HCT116 (cell line): ENCODE data around the gene LACTB. TPM values are rescaled to one million over a fixed set of nuclear protein-coding genes. Genes with fewer than 3 reads are reported as not detected.

Experiments used
- ATAC-seq: fragments of 200-7000 bp; cut with Tn5 transposase; 2 replicates; pipeline ENCODE4 v1.9.1; 2020; ENCODE audit warnings: mild to moderate bottlenecking, moderate library complexity
- BruUV-seq: library from RNA; stranded (reverse); fragments of 400-500 nt; replicated peaks from 2 replicates; lab custom pipeline; 2021; lab: Mats Ljungman, UMichigan
- CTCF ChIA-PET: fragments of 300-600 bp; sonication (Branson Sonifier 250); formaldehyde crosslinking; loops from one replicate; lab custom pipeline; 2021; ENCODE audit warnings: antibody characterized with exemption; lab: Charles Lee
- POLR2A ChIA-PET: fragments of 300-600, 350-600 bp; sonication (Branson Sonifier 250); formaldehyde crosslinking; loops from one replicate; lab custom pipeline; 2021; ENCODE audit warnings: antibody characterized with exemption; lab: Charles Lee
- RAD21 ChIA-PET, 2 experiments: fragments of 300-600 bp; sonication (Branson Sonifier 250); formaldehyde crosslinking; loops; one replicate each; lab custom pipeline; 2023; ENCODE audit warnings: low total read pairs in 2 of 2; ENCODE audit not compliant: uncharacterized antibody in 2 of 2, unreplicated experiment in 2 of 2, low non-redundant PET in 1 of 2; lab: Charles Lee
- DNase-seq: peaks from one replicate; pipeline ENCODE4 v3.0.0-alpha.2; 2010; ENCODE audit warnings: low read depth, low spot score
- H2AFZ ChIP-seq: fragments of 200-600 bp; shearing (Covaris generic), sonication (generic); 2 replicates; pipeline ENCODE4 v1.6.1; 2017; ENCODE audit warnings: low read depth, mixed run types, mixed read lengths, antibody characterized with exemption, low read length; ENCODE audit not compliant: poor library complexity, severe bottlenecking
- H3K27ac ChIP-seq: 2 replicates; pipeline ENCODE4 v1.5.1; 2012; ENCODE audit warnings: low read depth, low read length
- H3K27me3 ChIP-seq: fragments of 200-600 bp; sonication (generic); 2 replicates; pipeline ENCODE4 v1.6.1; 2016; ENCODE audit warnings: mixed run types, low read length, mixed read lengths; ENCODE audit not compliant: insufficient read depth
- H3K36me3 ChIP-seq, 2 experiments: fragments of 200-500 bp in 1 of 2; fragments of 200-600 bp in 1 of 2; sonication (Bioruptor generic) in 1 of 2; sonication (generic) in 1 of 2; 2 replicates each; pipeline versions ENCODE4 v1.5.1 to v1.6.1; 2014 to 2016; ENCODE audit warnings: low read length in 2 of 2, inconsistent platforms in 1 of 2, mixed read lengths in 1 of 2, mixed run types in 1 of 2; ENCODE audit not compliant: insufficient read depth in 2 of 2, control insufficient read depth in 1 of 2
- H3K4me1 ChIP-seq, 2 experiments: fragments of 200-600 bp in 1 of 2; sonication (generic) in 1 of 2; 2 replicates each; pipeline versions ENCODE4 v1.5.1 to v1.6.1; 2012 to 2017; ENCODE audit warnings: low read length in 2 of 2, inconsistent platforms in 1 of 2, mild to moderate bottlenecking in 1 of 2, mixed read lengths in 1 of 2, mixed run types in 1 of 2, moderate library complexity in 1 of 2; ENCODE audit not compliant: insufficient read depth in 2 of 2, control insufficient read depth in 1 of 2
- H3K4me2 ChIP-seq: fragments of 200-600 bp; sonication (generic); 2 replicates; pipeline ENCODE4 v1.6.1; 2017; ENCODE audit warnings: mixed run types, low read length, mixed read lengths
- H3K4me3 ChIP-seq, 2 experiments: fragments of 200-600 bp in 1 of 2; sonication (generic) in 1 of 2; replicated peaks in 1 of 2; 2 replicates each; pipeline ENCODE4 v1.5.1; 2011 to 2016; ENCODE audit warnings: low read length in 2 of 2, control low read depth in 1 of 2, low read depth in 1 of 2, mild to moderate bottlenecking in 1 of 2, mixed read lengths in 1 of 2, mixed run types in 1 of 2
- H3K79me2 ChIP-seq: fragments of 200-600 bp; sonication (generic); 2 replicates; pipeline ENCODE4 v1.6.1; 2017; ENCODE audit warnings: mild to moderate bottlenecking, mixed run types, low read length, moderate library complexity, mixed read lengths; ENCODE audit not compliant: insufficient read depth
- H3K9ac ChIP-seq: fragments of 200-600 bp; sonication (generic); 2 replicates; pipeline ENCODE4 v1.6.1; 2016; ENCODE audit warnings: low read length, mixed read lengths
- H3K9me2 ChIP-seq: fragments of 200-600 bp; sonication (generic), shearing (Covaris generic); 2 replicates; pipeline ENCODE4 v1.6.1; 2017; ENCODE audit warnings: mixed run types, mild to moderate bottlenecking, moderate library complexity; ENCODE audit not compliant: insufficient read depth
- H3K9me3 ChIP-seq, 2 experiments: fragments of 200-500 bp in 1 of 2; fragments of 200-600 bp in 1 of 2; sonication (Bioruptor generic) in 1 of 2; sonication (generic) in 1 of 2; 2 replicates each; pipeline ENCODE4 v1.6.1; 2014 to 2017; ENCODE audit warnings: low read length in 2 of 2, mixed read lengths in 2 of 2, inconsistent platforms in 1 of 2, low read depth in 1 of 2, mild to moderate bottlenecking in 1 of 2, mixed run types in 1 of 2, moderate library complexity in 1 of 2; ENCODE audit not compliant: control insufficient read depth in 1 of 2, insufficient read depth in 1 of 2
- H4K20me1 ChIP-seq: fragments of 200-600 bp; sonication (generic), shearing (Covaris generic); 2 replicates; pipeline ENCODE4 v1.6.1; 2017; ENCODE audit warnings: mixed run types, mild to moderate bottlenecking, moderate library complexity; ENCODE audit not compliant: insufficient read depth
- CTCF ChIP-seq, 3 experiments: fragments of 200-600 bp in 1 of 3; sonication (generic) in 1 of 3; IDR thresholded peaks in 2 of 3; conservative IDR thresholded peaks in 1 of 3; 2 replicates each; pipeline ENCODE4 v1.5.1; 2012 to 2017; ENCODE audit warnings: low read depth in 2 of 3, low read length in 2 of 3, antibody characterized with exemption in 1 of 3, borderline replicate concordance in 1 of 3, control low read depth in 1 of 3, mild to moderate bottlenecking in 1 of 3, mixed read lengths in 1 of 3, mixed run types in 1 of 3, moderate library complexity in 1 of 3; ENCODE audit not compliant: insufficient read depth in 1 of 3
- ELF1 ChIP-seq: IDR thresholded peaks from 2 replicates; pipeline ENCODE4 v1.6.1; 2012; ENCODE audit warnings: low read depth, borderline replicate concordance
- EZH2 ChIP-seq: fragments of 200-600 bp; sonication (generic); IDR thresholded peaks from 2 replicates; pipeline ENCODE4 v1.6.1; 2017; ENCODE audit warnings: antibody characterized with exemption, mixed run types
- POLR2AphosphoS5 ChIP-seq: IDR thresholded peaks from 2 replicates; pipeline ENCODE4 v1.6.1; 2011; ENCODE audit warnings: mild to moderate bottlenecking, low read depth, low read length, moderate library complexity
- SIN3A ChIP-seq: IDR thresholded peaks from 2 replicates; pipeline ENCODE4 v1.6.1; 2012; ENCODE audit warnings: low read depth
- SP1 ChIP-seq: IDR thresholded peaks from 2 replicates; pipeline ENCODE4 v1.6.1; 2012; ENCODE audit warnings: low read depth
- TCF7L2 ChIP-seq: IDR thresholded peaks from 2 replicates; pipeline ENCODE4 v1.7.0; 2011; ENCODE audit warnings: borderline replicate concordance, inconsistent platforms; ENCODE audit not compliant: insufficient read depth, insufficient read length; ENCODE audit errors: extremely low read depth
- YY1 ChIP-seq: IDR thresholded peaks from 2 replicates; pipeline ENCODE4 v1.6.1; 2011; ENCODE audit warnings: low read length, low read depth, moderate library complexity, mild to moderate bottlenecking; ENCODE audit not compliant: insufficient replicate concordance; ENCODE audit errors: extremely low read depth
- ZBTB33 ChIP-seq: IDR thresholded peaks from 2 replicates; pipeline ENCODE4 v1.6.1; 2011; ENCODE audit warnings: mild to moderate bottlenecking, low read length, moderate library complexity; ENCODE audit not compliant: insufficient replicate concordance; ENCODE audit errors: extremely low read depth
- ZNF274 ChIP-seq: fragments of 200-500 bp; sonication (Bioruptor generic); IDR thresholded peaks from 2 replicates; pipeline ENCODE4 v1.6.1; 2014; ENCODE audit warnings: mild to moderate bottlenecking, low read depth, low read length, inconsistent platforms
- intact Hi-C: fragments of 100-400 bp; cut with micrococcal nuclease; formaldehyde crosslinking; loops from 2 replicates; pipeline ENCODE4 v1.10.0; 2022
- total RNA-seq: library from RNA; stranded (reverse); gene quantifications from one replicate; pipeline ENCODE4 v1.2.1, GENCODE V29; 2021; ENCODE audit not compliant: unreplicated experiment
- TF ChIP-seq, protein P1 (sequence below): IDR thresholded peaks from 2 replicates; pipeline ENCODE4 v1.6.1; 2012

LACTB gene
- total RNA-seq, 1 experiment from 2014 or later: 7.6 TPM

- Histone ChIP-seq H3K9me2 (no peaks in the 10 kb centered on the region), H4K20me1 (no peaks in the 10 kb centered on the region), H3K27me3 (no peaks in the 10 kb centered on the region), H3K79me2 (no peaks in the 10 kb centered on the region), H3K4me2 (no peak overlapping the region), H3K9ac (no peak overlapping the region), H3K4me1 (peaks cover 4 to 11% of the 10 kb centered on the region in 2 experiments; a peak in 3 of 4 replicates), H3K9me3 (no peaks in the 10 kb centered on the region), H3K4me3 (no peak overlapping the region), H2AFZ (no peak overlapping the region), H3K27ac (no peak overlapping the region), H3K36me3 (no peaks in the 10 kb centered on the region)
- ChIA-PET CTCF (no interaction called here), POLR2A (interaction anchor here (1.7 kb wide), 1 partner anchor 12 kb away, joined by 4 read pairs; no protein-coding TSS in a partner anchor), RAD21 (no interaction called here)
- BruUV-seq: no TSS peak
- TF ChIP-seq ELF1: no peak
- no peak for TF ChIP-seq POLR2AphosphoS5
- TF ChIP-seq ZBTB33: no peak
- no peak for TF ChIP-seq CTCF (IDR thresholded peaks at IDR 0.05 in 2 of 3, conservative IDR thresholded peaks at IDR 0.05 in 1 of 3; ENCODE audit: borderline replicate concordance in 1 of 3, insufficient read depth in 1 of 3, low read depth in 2 of 3, low read length in 2 of 3)
- no peak for TF ChIP-seq TCF7L2
- TF ChIP-seq SIN3A: no peak
- no peak for TF ChIP-seq SP1
- TF ChIP-seq YY1: no peak
- no peak for TF ChIP-seq ZNF274
- TF ChIP-seq, protein P1, sequence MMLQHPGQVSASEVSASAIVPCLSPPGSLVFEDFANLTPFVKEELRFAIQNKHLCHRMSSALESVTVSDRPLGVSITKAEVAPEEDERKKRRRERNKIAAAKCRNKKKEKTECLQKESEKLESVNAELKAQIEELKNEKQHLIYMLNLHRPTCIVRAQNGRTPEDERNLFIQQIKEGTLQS: no peak
- TF ChIP-seq EZH2: no peak
- DNase-seq: no peak
- ATAC-seq: no peak
- intact Hi-C loops: no loop called here
Measured at GRCh38 chr15:63185206-63185605, 63.5 kb downstream of the LACTB start.
